GM23338 (cell line): Measurements from ENCODE around the gene TCTA. TPM values are rescaled to one million over a fixed set of nuclear protein-coding genes. Genes with fewer than 3 reads are reported as not detected.

Source experiments
- ATAC-seq: fragments of 200-7000 bp; cut with Tn5 transposase; 3 replicates; pipeline ENCODE4 v1.9.1; 2020
- DNase-seq: peaks from one replicate; pipeline ENCODE4 v3.0.0-alpha.2; 2015; ENCODE audit warnings: low spot score
- H2AFZ ChIP-seq: fragments of 200-600 bp; sonication (generic); 2 replicates; pipeline ENCODE4 v1.8.0; 2016; ENCODE audit warnings: antibody characterized with exemption, mild to moderate bottlenecking, moderate library complexity
- H3F3A ChIP-seq: fragments of 200-600 bp; sonication (generic); replicated peaks from 2 replicates; pipeline ENCODE4 v1.8.0; 2017; ENCODE audit warnings: antibody characterized with exemption, mixed run types, low read depth
- H3K27ac ChIP-seq: fragments of 200-600 bp; sonication (generic); 2 replicates; pipeline ENCODE4 v1.6.1; 2016; ENCODE audit warnings: low read depth
- H3K27me3 ChIP-seq: fragments of 200-600 bp; sonication (generic); 2 replicates; pipeline ENCODE4 v1.8.0; 2016; ENCODE audit warnings: mild to moderate bottlenecking, mixed run types, moderate library complexity; ENCODE audit not compliant: insufficient read depth
- H3K36me3 ChIP-seq: fragments of 200-600 bp; sonication (generic); 2 replicates; pipeline ENCODE4 v1.8.0; 2016; ENCODE audit warnings: mild to moderate bottlenecking; ENCODE audit not compliant: insufficient read depth
- H3K4me1 ChIP-seq: fragments of 200-600 bp; sonication (generic); 2 replicates; pipeline ENCODE4 v1.8.0; 2016; ENCODE audit warnings: mild to moderate bottlenecking, moderate library complexity; ENCODE audit not compliant: insufficient read depth
- H3K4me2 ChIP-seq: fragments of 200-600 bp; sonication (generic); 2 replicates; pipeline ENCODE4 v1.7.1; 2017; ENCODE audit warnings: mixed run types
- H3K4me3 ChIP-seq: fragments of 200-600 bp; sonication (generic); 2 replicates; pipeline ENCODE4 v1.6.1; 2016; ENCODE audit warnings: mixed run types
- H3K79me2 ChIP-seq: fragments of 200-600 bp; sonication (generic); replicated peaks from 2 replicates; pipeline ENCODE4 v1.8.0; 2017; ENCODE audit warnings: mild to moderate bottlenecking; ENCODE audit not compliant: insufficient read depth
- H3K9me2 ChIP-seq: fragments of 200-600 bp; sonication (generic); 2 replicates; pipeline ENCODE4 v1.8.0; 2017; ENCODE audit not compliant: insufficient read depth
- H4K20me1 ChIP-seq: fragments of 200-600 bp; sonication (generic); replicated peaks from 2 replicates; pipeline ENCODE4 v1.8.0; 2017; ENCODE audit warnings: mild to moderate bottlenecking; ENCODE audit not compliant: insufficient read depth
- H3K27ac Mint-ChIP-seq: 2 replicates; pipeline ENCODE4 v1.8.0; 2020; ENCODE audit warnings: inconsistent platforms, mild to moderate bottlenecking, moderate library complexity, mixed read lengths
- H3K27me3 Mint-ChIP-seq: 3 replicates; pipeline ENCODE4 v1.8.0; 2022; ENCODE audit warnings: low read depth, mild to moderate bottlenecking, moderate library complexity, mixed read lengths, inconsistent platforms; ENCODE audit not compliant: insufficient read depth, poor library complexity
- H3K36me3 Mint-ChIP-seq: 3 replicates; pipeline ENCODE4 v1.8.0; 2021; ENCODE audit warnings: low read depth, mild to moderate bottlenecking, inconsistent platforms, moderate library complexity, mixed read lengths
- H3K4me1 Mint-ChIP-seq: 3 replicates; pipeline ENCODE4 v1.8.0; 2020; ENCODE audit warnings: mild to moderate bottlenecking, inconsistent platforms, mixed read lengths
- H3K4me3 Mint-ChIP-seq: 3 replicates; pipeline ENCODE4 v1.8.0; 2021; ENCODE audit warnings: moderate library complexity, mild to moderate bottlenecking, inconsistent platforms, mixed read lengths
- H3K9me3 Mint-ChIP-seq: 3 replicates; pipeline ENCODE4 v1.8.0; 2020; ENCODE audit warnings: moderate library complexity, mild to moderate bottlenecking, inconsistent platforms, mixed read lengths
- CREB1 ChIP-seq: fragments of 250-450 bp; sonication (Bioruptor Pico); IDR thresholded peaks from 2 replicates; pipeline ENCODE4 v1.5.0; 2020; ENCODE audit warnings: low read depth, mild to moderate bottlenecking, moderate library complexity
- CTCF ChIP-seq, 2 experiments: fragments of 200-600 bp in 1 of 2; sonication (generic) in 1 of 2; conservative IDR thresholded peaks; 2 replicates each; pipeline versions ENCODE4 v1.5.1 to v1.6.1; 2016 to 2017; ENCODE audit warnings: antibody characterized with exemption in 2 of 2, low read depth in 2 of 2, mild to moderate bottlenecking in 2 of 2, moderate library complexity in 1 of 2
- ETS1 ChIP-seq: IDR thresholded peaks from 2 replicates; pipeline ENCODE4 v1.6.1; 2016; ENCODE audit warnings: antibody characterized with exemption
- EZH2 ChIP-seq: fragments of 200-600 bp; sonication (generic); IDR thresholded peaks from one replicate; pipeline ENCODE4 v1.8.0; 2017; ENCODE audit warnings: antibody characterized with exemption, mild to moderate bottlenecking, low read depth; ENCODE audit not compliant: unreplicated experiment
- EZH2phosphoT487 ChIP-seq: fragments of 200-600 bp; sonication (generic); IDR thresholded peaks from one replicate; pipeline ENCODE4 v1.8.1; 2018; ENCODE audit warnings: antibody characterized with exemption; ENCODE audit not compliant: unreplicated experiment
- JUNB ChIP-seq: IDR thresholded peaks from one replicate; pipeline ENCODE4 v1.6.1; 2016; ENCODE audit warnings: antibody characterized with exemption; ENCODE audit not compliant: unreplicated experiment
- NANOG ChIP-seq: IDR thresholded peaks from 2 replicates; pipeline ENCODE4 v1.6.1; 2016; ENCODE audit warnings: antibody characterized with exemption, borderline replicate concordance
- POLR2AphosphoS5 ChIP-seq: IDR thresholded peaks from 2 replicates; pipeline ENCODE4 v1.6.1; 2016; ENCODE audit warnings: antibody characterized with exemption, low read depth
- REST ChIP-seq: IDR thresholded peaks from one replicate; pipeline ENCODE4 v1.6.1; 2018; ENCODE audit warnings: antibody characterized with exemption; ENCODE audit not compliant: unreplicated experiment
- STAT1 ChIP-seq: IDR thresholded peaks from one replicate; pipeline ENCODE4 v1.6.1; 2016; ENCODE audit warnings: antibody characterized with exemption; ENCODE audit not compliant: unreplicated experiment
- ZNF114 ChIP-seq: fragments of 250-450 bp; sonication (Bioruptor Pico); IDR thresholded peaks from 2 replicates; pipeline ENCODE4 v1.5.0; 2020; ENCODE audit warnings: mild to moderate bottlenecking, moderate library complexity
- ZNF331 ChIP-seq: fragments of 250-450 bp; sonication (Bioruptor Pico); IDR thresholded peaks from 2 replicates; pipeline ENCODE4 v1.5.0; 2020; ENCODE audit warnings: low read depth, mild to moderate bottlenecking, moderate library complexity
- polyA plus RNA-seq: library from polyadenylated mRNA; unstranded; fragments of >200 nt; fragmentation: Nextera tagmentation; extraction: Ambion mirVana; gene quantifications from 2 replicates; pipeline ENCODE4 v1.2.1, GENCODE V29; 2016
- total RNA-seq: library from RNA; depleted of rRNA; stranded (reverse); fragments of >200 nt; shearing (Covaris generic); gene quantifications from 2 replicates; pipeline ENCODE4 v1.2.3, GENCODE V29; 2014
- TF ChIP-seq, protein P1 (sequence below): fragments of 250-450 bp; sonication (Bioruptor Pico); IDR thresholded peaks from 2 replicates; pipeline ENCODE4 v1.5.0; 2020; ENCODE audit warnings: mild to moderate bottlenecking, moderate library complexity

The TCTA gene
- total and polyA plus RNA-seq, 2 experiments from 2014 or later, result 4.0 to 5.0 TPM

DNA sequence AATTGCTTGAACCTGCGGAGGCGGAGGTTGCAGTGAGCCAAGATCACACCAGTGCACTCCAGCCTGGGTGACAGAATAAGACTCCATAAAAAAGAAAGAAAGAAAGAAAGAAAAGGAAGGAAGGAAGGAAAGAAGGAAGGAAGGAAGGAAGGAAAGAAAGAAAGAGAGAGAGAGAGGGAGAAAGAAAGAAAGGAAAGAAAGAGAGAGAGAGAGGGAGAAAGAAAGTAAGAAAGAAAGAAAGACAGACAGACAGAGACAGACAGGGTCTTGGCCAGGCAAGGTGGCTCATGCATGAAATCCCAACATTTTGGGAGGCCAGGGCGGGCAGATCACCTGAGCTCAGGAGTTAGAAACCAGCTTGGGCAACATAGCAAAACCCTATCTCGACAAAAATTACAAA, 41.4 kb downstream of the TCTA start:
- DNase-seq, result no peak
- Mint-ChIP-seq H3K27ac (no peak overlapping the region), H3K9me3 (no peaks in the 10 kb centered on the region), H3K4me3 (no peak overlapping the region), H3K4me1 (peaks cover 16% of the 10 kb centered on the region), H3K27me3 (peaks cover 9% of the 10 kb centered on the region), H3K36me3 (no peaks in the 10 kb centered on the region)
- Histone ChIP-seq H3K9me2 (no peaks in the 10 kb centered on the region), H3K27ac (no peak overlapping the region), H3K4me2 (no peak overlapping the region), H3K36me3 (no peaks in the 10 kb centered on the region), H3K4me1 (peaks cover 8% of the 10 kb centered on the region), H3K4me3 (no peak overlapping the region), H4K20me1 (no peaks in the 10 kb centered on the region), H2AFZ (peak overlapping the region; percentile 38; the same call in 1 of the 2 replicates), H3K79me2 (no peaks in the 10 kb centered on the region), H3K27me3 (no peaks in the 10 kb centered on the region), H3F3A (peaks cover 2% of the 10 kb centered on the region; the same call in 1 of the 2 replicates)
- TF ChIP-seq POLR2AphosphoS5 (no peak), CTCF (conservative IDR thresholded peaks at IDR 0.05; ENCODE audit: low read depth in 2 of 2) (no peak), ZNF114 (CRISPR knock-in tag) (no peak), JUNB (no peak), EZH2 (no peak), ETS1 (no peak), ZNF331 (CRISPR knock-in tag) (no peak), STAT1 (no peak), REST (no peak), EZH2phosphoT487 (no peak), NANOG (no peak), CREB1 (no peak)
- TF ChIP-seq, protein P1, sequence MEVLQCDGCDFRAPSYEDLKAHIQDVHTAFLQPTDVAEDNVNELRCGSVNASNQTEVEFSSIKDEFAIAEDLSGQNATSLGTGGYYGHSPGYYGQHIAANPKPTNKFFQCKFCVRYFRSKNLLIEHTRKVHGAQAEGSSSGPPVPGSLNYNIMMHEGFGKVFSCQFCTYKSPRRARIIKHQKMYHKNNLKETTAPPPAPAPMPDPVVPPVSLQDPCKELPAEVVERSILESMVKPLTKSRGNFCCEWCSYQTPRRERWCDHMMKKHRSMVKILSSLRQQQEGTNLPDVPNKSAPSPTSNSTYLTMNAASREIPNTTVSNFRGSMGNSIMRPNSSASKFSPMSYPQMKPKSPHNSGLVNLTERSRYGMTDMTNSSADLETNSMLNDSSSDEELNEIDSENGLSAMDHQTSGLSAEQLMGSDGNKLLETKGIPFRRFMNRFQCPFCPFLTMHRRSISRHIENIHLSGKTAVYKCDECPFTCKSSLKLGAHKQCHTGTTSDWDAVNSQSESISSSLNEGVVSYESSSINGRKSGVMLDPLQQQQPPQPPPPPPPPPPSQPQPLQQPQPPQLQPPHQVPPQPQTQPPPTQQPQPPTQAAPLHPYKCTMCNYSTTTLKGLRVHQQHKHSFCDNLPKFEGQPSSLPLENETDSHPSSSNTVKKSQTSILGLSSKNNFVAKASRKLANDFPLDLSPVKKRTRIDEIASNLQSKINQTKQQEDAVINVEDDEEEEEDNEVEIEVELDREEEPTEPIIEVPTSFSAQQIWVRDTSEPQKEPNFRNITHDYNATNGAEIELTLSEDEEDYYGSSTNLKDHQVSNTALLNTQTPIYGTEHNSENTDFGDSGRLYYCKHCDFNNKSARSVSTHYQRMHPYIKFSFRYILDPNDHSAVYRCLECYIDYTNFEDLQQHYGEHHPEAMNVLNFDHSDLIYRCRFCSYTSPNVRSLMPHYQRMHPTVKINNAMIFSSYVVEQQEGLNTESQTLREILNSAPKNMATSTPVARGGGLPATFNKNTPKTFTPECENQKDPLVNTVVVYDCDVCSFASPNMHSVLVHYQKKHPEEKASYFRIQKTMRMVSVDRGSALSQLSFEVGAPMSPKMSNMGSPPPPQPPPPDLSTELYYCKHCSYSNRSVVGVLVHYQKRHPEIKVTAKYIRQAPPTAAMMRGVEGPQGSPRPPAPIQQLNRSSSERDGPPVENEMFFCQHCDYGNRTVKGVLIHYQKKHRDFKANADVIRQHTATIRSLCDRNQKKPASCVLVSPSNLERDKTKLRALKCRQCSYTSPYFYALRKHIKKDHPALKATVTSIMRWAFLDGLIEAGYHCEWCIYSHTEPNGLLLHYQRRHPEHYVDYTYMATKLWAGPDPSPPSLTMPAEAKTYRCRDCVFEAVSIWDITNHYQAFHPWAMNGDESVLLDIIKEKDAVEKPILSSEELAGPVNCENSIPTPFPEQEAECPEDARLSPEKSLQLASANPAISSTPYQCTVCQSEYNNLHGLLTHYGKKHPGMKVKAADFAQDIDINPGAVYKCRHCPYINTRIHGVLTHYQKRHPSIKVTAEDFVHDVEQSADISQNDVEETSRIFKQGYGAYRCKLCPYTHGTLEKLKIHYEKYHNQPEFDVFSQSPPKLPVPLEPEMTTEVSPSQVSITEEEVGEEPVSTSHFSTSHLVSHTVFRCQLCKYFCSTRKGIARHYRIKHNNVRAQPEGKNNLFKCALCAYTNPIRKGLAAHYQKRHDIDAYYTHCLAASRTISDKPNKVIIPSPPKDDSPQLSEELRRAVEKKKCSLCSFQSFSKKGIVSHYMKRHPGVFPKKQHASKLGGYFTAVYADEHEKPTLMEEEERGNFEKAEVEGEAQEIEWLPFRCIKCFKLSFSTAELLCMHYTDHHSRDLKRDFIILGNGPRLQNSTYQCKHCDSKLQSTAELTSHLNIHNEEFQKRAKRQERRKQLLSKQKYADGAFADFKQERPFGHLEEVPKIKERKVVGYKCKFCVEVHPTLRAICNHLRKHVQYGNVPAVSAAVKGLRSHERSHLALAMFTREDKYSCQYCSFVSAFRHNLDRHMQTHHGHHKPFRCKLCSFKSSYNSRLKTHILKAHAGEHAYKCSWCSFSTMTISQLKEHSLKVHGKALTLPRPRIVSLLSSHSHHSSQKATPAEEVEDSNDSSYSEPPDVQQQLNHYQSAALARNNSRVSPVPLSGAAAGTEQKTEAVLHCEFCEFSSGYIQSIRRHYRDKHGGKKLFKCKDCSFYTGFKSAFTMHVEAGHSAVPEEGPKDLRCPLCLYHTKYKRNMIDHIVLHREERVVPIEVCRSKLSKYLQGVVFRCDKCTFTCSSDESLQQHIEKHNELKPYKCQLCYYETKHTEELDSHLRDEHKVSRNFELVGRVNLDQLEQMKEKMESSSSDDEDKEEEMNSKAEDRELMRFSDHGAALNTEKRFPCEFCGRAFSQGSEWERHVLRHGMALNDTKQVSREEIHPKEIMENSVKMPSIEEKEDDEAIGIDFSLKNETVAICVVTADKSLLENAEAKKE (CRISPR knock-in tag), result no peak
- ATAC-seq, result no peak
